Lung (tissue), 12 donors: Measurements from ENCODE around the gene TMOD2. TPM values are rescaled to one million over a fixed set of nuclear protein-coding genes. Genes with fewer than 3 reads are reported as not detected.

ENCODE experiments used
- ATAC-seq: fragments of 200-7000 bp; cut with Tn5 transposase; one replicate; pipeline ENCODE4 v1.9.1; 2020; ENCODE audit warnings: moderate number of reproducible peaks; ENCODE audit not compliant: insufficient read depth, low FRiP score
- DNase-seq, 3 donors: peaks; one replicate each; pipeline ENCODE4 v3.0.0-alpha.2; 2013 to 2017
- H3K27ac ChIP-seq, 2 donors: one replicate each; pipeline ENCODE4 v1.5.1; 2013; ENCODE audit warnings: mild to moderate bottlenecking in 2 of 2, moderate library complexity in 2 of 2, control low read depth in 1 of 2, inconsistent platforms in 1 of 2, low read depth in 1 of 2, low read length in 1 of 2
- H3K27me3 ChIP-seq, 3 donors: one replicate each; pipeline ENCODE4 v1.5.1; 2013; ENCODE audit warnings: low read length in 2 of 3; ENCODE audit not compliant: control insufficient read depth in 3 of 3, insufficient read depth in 3 of 3
- H3K36me3 ChIP-seq, 4 donors: one replicate each; pipeline ENCODE4 v1.5.1; 2013; ENCODE audit warnings: low read length in 4 of 4, mild to moderate bottlenecking in 1 of 4, moderate library complexity in 1 of 4; ENCODE audit not compliant: control insufficient read depth in 4 of 4, insufficient read depth in 4 of 4
- H3K4me1 ChIP-seq, 5 donors: one replicate each; pipeline ENCODE4 v1.5.1; 2013; ENCODE audit warnings: low read length in 5 of 5, mild to moderate bottlenecking in 2 of 5, moderate library complexity in 1 of 5; ENCODE audit not compliant: control insufficient read depth in 5 of 5, insufficient read depth in 5 of 5
- H3K4me3 ChIP-seq: one replicate; pipeline ENCODE4 v1.5.1; 2013; ENCODE audit warnings: mild to moderate bottlenecking, control low read depth, moderate library complexity
- H3K9ac ChIP-seq, 2 donors: one replicate each; pipeline ENCODE4 v1.5.1; 2013; ENCODE audit warnings: low read length in 2 of 2, control low read depth in 1 of 2; ENCODE audit not compliant: insufficient read depth in 1 of 2
- H3K9me3 ChIP-seq, 4 donors: one replicate each; pipeline ENCODE4 v1.5.1; 2013; ENCODE audit warnings: low read length in 3 of 4, mild to moderate bottlenecking in 1 of 4, moderate library complexity in 1 of 4; ENCODE audit not compliant: control insufficient read depth in 4 of 4, insufficient read depth in 3 of 4
- CTCF ChIP-seq: IDR thresholded peaks from 2 replicates; pipeline ENCODE4 v1.5.1; 2012; ENCODE audit warnings: mild to moderate bottlenecking; ENCODE audit errors: control extremely low read depth, extremely low read depth
- WGBS, 2 donors: extraction: QIAGEN DNeasy Blood & Tissue Kit; methylation state at CpG; one replicate each; pipeline ENCODE4 v1.1.7; 2013; 5-methylcytosine and 5-hydroxymethylcytosine counted together
- polyA plus RNA-seq, 2 donors: library from polyadenylated mRNA; stranded (reverse); fragments of 200-250 nt; gene quantifications; one replicate each; pipeline ENCODE4 v1.2.1, GENCODE V29; 2013
- total RNA-seq, 2 donors: library from RNA; depleted of rRNA in 1 of 2; stranded (reverse); fragments of >200 nt in 1 of 2; gene quantifications; one replicate each; pipeline ENCODE4 v1.2.1, GENCODE V29; 2014 to 2021
- donor health status: control.
- donor health status: control.
- donor health status: Bipolar disorder and iron deficiency.
- donor health status: healthy.
- donor health status: DM: yes; HTN: yes; CAD: no.

TMOD2 gene
- total and polyA plus RNA-seq, 4 donors, result 1.5 to 10.4 (median 5.8) TPM

GRCh38 chr15:51766341-51766740 lies 14.9 kb downstream of the TMOD2 start:
- 98 to 100% methylated on average over 1 of the region's 1 CpG for WGBS, 2 donors
- no peak for ATAC-seq
- no peaks in the 10 kb centered on the region for H3K9me3 ChIP-seq
- no peak overlapping the region for H3K4me3 ChIP-seq
- no peak overlapping the region for H3K27ac ChIP-seq
- H3K27me3 ChIP-seq, result no peaks in the 10 kb centered on the region
- DNase-seq, result no peak
- H3K9ac ChIP-seq, result no peak overlapping the region
- peaks cover 0 to 4% (median 0%) of the 10 kb centered on the region in 4 donors for H3K36me3 ChIP-seq
- no peak for TF ChIP-seq CTCF
- peaks cover 0 to 6% (median 0%) of the 10 kb centered on the region in 5 donors for H3K4me1 ChIP-seq

GRCh38 chr15:51768018-51768417 lies 16.6 kb downstream of the TMOD2 start:
- ATAC-seq, result no peak

GRCh38 chr15:51770902-51771301 lies 19.5 kb downstream of the TMOD2 start:
- Histone ChIP-seq H3K4me1 (peaks cover 0 to 6% (median 0%) of the 10 kb centered on the region in 5 donors), H3K9ac (no peak overlapping the region), H3K27ac (no peak overlapping the region), H3K9me3 (no peaks in the 10 kb centered on the region), H3K27me3 (no peaks in the 10 kb centered on the region), H3K4me3 (no peak overlapping the region), H3K36me3 (peaks cover 0 to 12% (median 1%) of the 10 kb centered on the region in 4 donors)
- TF ChIP-seq CTCF, result no peak
- 55 to 81% methylated on average over 3 of the region's 3 CpGs for WGBS, 2 donors
- no peak for DNase-seq
- no peak for ATAC-seq

More at GRCh38 chr15:51768018-51768417, 16.6 kb downstream of the TMOD2 start:
- no peak overlapping the region for H3K9ac ChIP-seq
- H3K4me1 ChIP-seq, result peaks cover 0 to 6% (median 0%) of the 10 kb centered on the region in 5 donors
- H3K27ac ChIP-seq, result peak overlapping the region in 1 of 2 donors; percentile 55
- peaks cover 0 to 4% (median 0%) of the 10 kb centered on the region in 4 donors for H3K36me3 ChIP-seq
- no peaks in the 10 kb centered on the region for H3K27me3 ChIP-seq
- no peak for TF ChIP-seq CTCF
- peak in 2 of 3 donors; percentile 11 to 32 for DNase-seq
- no peak overlapping the region for H3K4me3 ChIP-seq
- WGBS, 2 donors, result 23 to 49% methylated on average over 9 of the region's 9 CpGs
- no peaks in the 10 kb centered on the region for H3K9me3 ChIP-seq

GRCh38 chr15:51771773-51772172 lies 20.4 kb downstream of the TMOD2 start:
- Histone ChIP-seq H3K27ac (no peak overlapping the region), H3K27me3 (no peaks in the 10 kb centered on the region), H3K4me1 (peaks cover 0 to 6% (median 0%) of the 10 kb centered on the region in 5 donors), H3K4me3 (no peak overlapping the region), H3K36me3 (peaks cover 0 to 12% (median 1%) of the 10 kb centered on the region in 4 donors), H3K9ac (no peak overlapping the region), H3K9me3 (no peaks in the 10 kb centered on the region)
- ATAC-seq (no peak), DNase-seq (no peak)
- no peak for TF ChIP-seq CTCF
- 50 to 76% methylated on average over 1 of the region's 1 CpG for WGBS, 2 donors
